Astrocyte of the cerebellum (primary cell): ENCODE results near the gene CSF3R.
A peak's percentile ranks its signal among the peaks of the same experiment; 100 is the strongest.

Experiments
- DNase-seq: peaks from one replicate; pipeline ENCODE4 v3.0.0-alpha.2; 2011; ENCODE audit warnings: low read depth
- H3K4me3 ChIP-seq: 2 replicates; pipeline ENCODE4 v1.5.1; 2011; ENCODE audit warnings: mild to moderate bottlenecking, low read depth, low read length, moderate library complexity
- in situ Hi-C: cut with HindIII; loops from 2 replicates; pipeline ENCODE4 v1.10.0; 2017; ENCODE audit warnings: low sequenced_read_pairs
- TF ChIP-seq, protein P1 (sequence below): IDR thresholded peaks from 2 replicates; pipeline ENCODE4 v1.5.1; 2012; ENCODE audit warnings: low read length, low read depth, moderate library complexity, mild to moderate bottlenecking; ENCODE audit errors: missing control alignments

Gene CSF3R

DNA sequence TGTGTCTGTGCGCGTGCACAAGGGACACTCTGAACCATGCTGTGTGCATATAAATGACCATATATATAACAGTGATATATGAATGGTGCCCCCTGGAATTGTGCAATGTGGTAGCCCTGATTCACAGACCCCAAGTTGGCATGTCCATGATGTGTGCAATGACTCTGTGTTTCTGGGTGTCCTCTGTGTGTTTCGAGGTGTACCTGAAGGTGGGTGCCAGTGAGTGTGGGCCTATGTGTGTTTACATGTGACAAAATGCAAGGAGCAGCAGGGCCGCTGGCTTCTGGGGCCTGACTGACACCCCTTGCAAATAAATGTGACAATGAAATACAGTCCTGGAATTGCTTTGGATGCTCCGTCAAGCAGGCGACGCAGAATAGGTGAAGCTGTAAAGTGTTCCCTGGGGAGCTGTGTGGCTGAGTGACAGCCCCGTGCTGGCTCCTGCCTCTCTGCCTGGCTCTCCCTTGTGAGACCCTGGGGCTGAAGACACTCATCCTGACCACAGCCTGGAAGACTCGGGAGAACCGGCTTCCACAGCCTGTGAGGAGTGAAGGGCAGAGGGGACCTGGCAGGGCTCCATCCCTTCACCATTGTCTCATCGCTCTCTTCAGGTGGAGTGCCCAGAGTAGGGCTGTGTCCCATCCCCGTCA is 38.2 kb upstream of the CSF3R start:
- H3K4me3 ChIP-seq, result no peak overlapping the region
- DNase-seq, result no peak
- in situ Hi-C loops, result no loop called here
- TF ChIP-seq, protein P1, sequence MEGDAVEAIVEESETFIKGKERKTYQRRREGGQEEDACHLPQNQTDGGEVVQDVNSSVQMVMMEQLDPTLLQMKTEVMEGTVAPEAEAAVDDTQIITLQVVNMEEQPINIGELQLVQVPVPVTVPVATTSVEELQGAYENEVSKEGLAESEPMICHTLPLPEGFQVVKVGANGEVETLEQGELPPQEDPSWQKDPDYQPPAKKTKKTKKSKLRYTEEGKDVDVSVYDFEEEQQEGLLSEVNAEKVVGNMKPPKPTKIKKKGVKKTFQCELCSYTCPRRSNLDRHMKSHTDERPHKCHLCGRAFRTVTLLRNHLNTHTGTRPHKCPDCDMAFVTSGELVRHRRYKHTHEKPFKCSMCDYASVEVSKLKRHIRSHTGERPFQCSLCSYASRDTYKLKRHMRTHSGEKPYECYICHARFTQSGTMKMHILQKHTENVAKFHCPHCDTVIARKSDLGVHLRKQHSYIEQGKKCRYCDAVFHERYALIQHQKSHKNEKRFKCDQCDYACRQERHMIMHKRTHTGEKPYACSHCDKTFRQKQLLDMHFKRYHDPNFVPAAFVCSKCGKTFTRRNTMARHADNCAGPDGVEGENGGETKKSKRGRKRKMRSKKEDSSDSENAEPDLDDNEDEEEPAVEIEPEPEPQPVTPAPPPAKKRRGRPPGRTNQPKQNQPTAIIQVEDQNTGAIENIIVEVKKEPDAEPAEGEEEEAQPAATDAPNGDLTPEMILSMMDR, result no peak

DNA sequence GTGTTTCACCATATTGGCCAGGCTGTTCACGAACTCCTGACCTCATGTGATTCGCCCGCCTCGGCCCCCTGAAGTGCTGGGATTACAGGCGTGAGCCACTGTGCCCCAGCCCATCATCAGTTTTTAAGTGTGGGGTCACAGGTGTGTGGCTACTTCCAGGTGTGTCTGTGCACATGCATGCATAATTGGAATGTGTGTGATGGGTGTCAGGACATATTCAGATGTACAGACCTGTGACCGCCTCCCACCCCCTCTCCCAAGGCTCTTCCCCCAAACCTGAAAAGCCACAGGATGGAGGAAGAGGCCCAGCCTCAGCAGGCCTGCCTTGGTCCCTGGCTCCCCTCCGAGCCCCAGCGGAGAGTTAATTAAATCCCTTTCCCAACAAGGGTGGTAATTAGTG is 37.3 kb upstream of the CSF3R start:
- no peak overlapping the region for H3K4me3 ChIP-seq
- TF ChIP-seq, protein P1, result no peak
- DNase-seq, result no peak
- in situ Hi-C loops, result no loop called here

DNA sequence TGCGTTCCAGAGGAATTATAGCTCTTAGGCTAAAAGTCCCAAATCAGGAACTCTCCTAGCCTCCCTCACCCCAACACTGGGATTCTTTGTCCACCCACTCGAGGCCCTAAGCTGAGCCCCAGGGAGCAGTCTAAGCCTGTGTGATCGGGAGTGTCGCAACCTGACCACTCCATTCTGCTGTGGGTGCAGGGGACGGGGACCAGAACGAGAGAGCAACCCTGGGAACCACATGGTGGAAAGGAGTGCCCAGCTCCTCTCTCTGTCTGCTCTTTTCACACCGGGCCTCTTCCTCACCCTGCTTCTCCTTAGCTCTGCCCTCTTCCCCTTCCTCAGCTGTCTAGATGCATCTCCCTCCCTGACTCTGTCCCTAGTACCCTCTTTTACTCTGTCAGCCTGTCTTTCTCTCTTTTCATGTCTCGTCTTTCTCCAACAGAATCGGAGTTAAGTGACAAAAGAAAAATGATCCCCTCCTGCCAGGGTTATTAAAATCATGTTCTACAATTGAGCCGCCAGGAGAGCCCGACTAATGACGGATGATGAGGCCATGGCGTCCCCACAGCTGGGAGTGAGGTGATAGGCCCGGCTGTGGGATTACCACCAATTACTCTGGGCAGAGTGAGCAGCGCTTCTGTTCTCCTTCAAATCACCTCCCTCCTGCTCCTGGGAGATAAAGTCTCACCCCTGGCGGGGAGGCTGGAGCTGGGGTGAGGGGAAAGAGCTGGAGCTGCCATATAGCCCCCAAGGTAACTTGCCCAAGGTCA is 34.5 kb upstream of the CSF3R start:
- H3K4me3 ChIP-seq, result no peak overlapping the region
- in situ Hi-C loops, result no loop called here
- TF ChIP-seq, protein P1, result no peak
- no peak for DNase-seq

DNA sequence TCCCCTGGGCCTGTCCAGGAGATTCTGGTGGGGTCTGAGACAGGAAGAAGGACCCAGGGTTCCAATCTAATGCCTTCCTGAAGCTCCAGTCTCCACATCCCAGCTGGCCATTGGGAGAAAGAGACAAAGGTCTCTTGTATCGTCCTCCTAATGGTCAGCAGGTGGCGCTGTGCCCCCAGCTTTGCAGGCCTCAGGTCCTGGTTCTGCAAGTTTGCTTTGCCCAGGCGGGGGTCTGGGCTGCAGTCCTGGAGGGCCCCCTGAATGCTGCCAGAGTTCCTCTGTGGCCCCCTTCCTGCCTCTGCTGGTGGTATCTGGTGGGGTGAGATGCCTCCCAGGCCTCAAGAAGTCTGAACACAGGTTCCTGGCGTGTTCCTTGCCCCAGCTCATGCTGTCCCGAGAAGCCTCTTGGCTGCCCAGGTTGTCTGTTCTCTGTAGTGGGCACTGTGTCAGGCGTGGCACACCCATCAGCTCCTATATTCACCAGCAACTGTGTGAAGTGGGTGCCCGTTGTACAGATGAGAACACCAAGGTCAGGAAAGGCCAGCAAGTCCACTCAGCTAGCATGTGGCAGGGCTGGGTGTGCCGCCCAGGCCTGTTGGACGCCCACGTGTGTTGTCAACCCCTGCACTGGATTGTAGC is 33.8 kb upstream of the CSF3R start:
- no peak overlapping the region for H3K4me3 ChIP-seq
- DNase-seq, result peak; percentile 16
- TF ChIP-seq, protein P1, result peak; percentile 85
- in situ Hi-C loops, result no loop called here

DNA sequence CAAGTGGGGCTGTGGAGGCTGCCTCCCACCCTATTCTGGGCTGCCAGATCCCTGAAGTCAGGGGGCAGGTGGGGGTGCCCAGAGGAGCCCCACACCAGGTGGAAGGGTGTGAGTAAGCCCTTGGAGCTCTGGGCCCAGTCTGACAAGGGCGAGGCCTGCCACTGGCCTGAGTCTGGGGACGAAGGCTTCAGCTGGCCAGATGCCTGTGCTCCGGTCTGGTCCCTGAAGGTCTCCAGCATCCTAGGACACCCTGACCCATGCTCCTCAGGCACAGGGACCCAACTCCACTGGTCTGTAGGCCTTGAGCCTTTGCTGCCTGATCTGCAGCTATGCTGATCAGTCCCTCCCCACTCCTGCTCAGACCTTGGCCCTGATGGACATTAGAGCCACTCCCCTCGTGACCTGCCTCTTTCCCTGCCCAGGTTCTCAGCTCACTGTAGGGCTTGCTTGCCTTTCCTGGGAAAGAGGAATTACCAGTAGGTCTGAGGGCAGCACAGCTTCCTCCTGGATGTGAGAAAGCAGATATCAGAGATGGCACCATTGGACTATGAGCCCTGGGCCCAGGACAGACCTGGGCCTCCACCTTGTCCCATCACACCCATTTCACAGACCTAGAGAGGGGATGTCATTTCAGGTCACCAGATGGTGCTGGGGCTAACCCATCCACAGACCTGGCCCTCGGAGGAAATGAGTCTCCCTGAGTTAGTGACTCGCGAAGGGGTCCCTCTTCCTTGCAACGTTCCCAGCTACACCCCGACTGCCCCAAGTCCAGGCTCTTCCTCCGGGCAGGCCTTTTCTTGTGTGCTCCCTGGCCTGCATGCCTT is 32.8 kb upstream of the CSF3R start:
- no peak overlapping the region for H3K4me3 ChIP-seq
- in situ Hi-C loops, result no loop called here
- TF ChIP-seq, protein P1, result no peak
- DNase-seq, result no peak

DNA sequence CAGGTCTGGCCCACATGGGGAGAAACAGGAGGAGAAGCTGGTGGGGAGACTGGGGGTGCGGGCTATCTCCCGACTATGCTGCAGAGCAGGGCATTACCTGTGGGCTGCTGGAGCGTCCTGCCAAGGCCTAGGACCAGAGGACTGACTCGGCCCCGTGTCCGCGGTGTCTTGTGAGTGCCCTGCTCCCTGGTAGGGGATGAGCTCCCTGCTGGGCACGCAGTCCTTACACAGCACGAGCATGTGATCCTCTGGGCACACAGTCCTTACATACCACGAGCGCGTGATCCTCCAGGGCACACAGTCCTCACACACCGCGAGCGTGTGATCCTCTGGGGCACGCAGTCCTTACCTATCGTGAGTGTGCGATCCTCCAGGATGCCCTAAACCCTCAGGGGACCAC is 31.8 kb upstream of the CSF3R start:
- DNase-seq, result no peak
- no peak overlapping the region for H3K4me3 ChIP-seq
- TF ChIP-seq, protein P1, result no peak
- in situ Hi-C loops, result no loop called here
